ENCODE results near the gene MCRS1. TPM values are rescaled to one million over a fixed set of nuclear protein-coding genes. Genes with fewer than 3 reads are reported as not detected.

MCRS1 gene
- total RNA-seq, 2 experiments from 2014 or later: 65.4 to 75.6 TPM

GRCh38 chr12:49580572-49581535 lies 12.9 kb upstream of the MCRS1 start:
- H3K4me3 ChIP-seq (ENCODE audit: low read depth, low read length, poor library complexity, severe bottlenecking): no peak overlapping the region
- TF ChIP-seq EZH2phosphoT487 (IDR thresholded peaks at IDR 0.05; ENCODE audit: borderline replicate concordance, low read depth, low read length): no peak
- TF ChIP-seq CTCF (conservative IDR thresholded peaks at IDR 0.05; ENCODE audit: low read length): peak; percentile 90
- no peaks in the 10 kb centered on the region for H3K9me3 ChIP-seq (ENCODE audit: low read length)
- ChIA-PET CTCF (ENCODE audit: unreplicated experiment) (interaction anchor here (1.0 to 1.6 kb wide), 2 partner anchors 9 to 27 kb away, joined by 3 to 4 read pairs; no protein-coding TSS in a partner anchor), POLR2A (interaction anchor here (1.2 kb wide), 1 partner anchor 12 kb away, joined by 3 read pairs; no protein-coding TSS in a partner anchor)
- H3K9me2 ChIP-seq (ENCODE audit: insufficient read depth, low read length): no peaks in the 10 kb centered on the region
- no peak overlapping the region for H2AFZ ChIP-seq (ENCODE audit: low read length)
- DNase-seq (ENCODE audit: low spot score): peak; percentile 69
- no TSS peak for BruUV-seq (replicated peaks)
- H3K79me2 ChIP-seq (ENCODE audit: insufficient read depth, low read depth, low read length): no peaks in the 10 kb centered on the region
- no peak overlapping the region for H3K27ac ChIP-seq (ENCODE audit: low read depth, low read length, poor library complexity, severe bottlenecking)
- H4K20me1 ChIP-seq (ENCODE audit: insufficient read depth, low read length): no peaks in the 10 kb centered on the region
- peaks cover 12% of the 10 kb centered on the region for H3K36me3 ChIP-seq (ENCODE audit: insufficient read depth, low read length)
- H3K4me1 ChIP-seq (ENCODE audit: insufficient read depth, low read length, poor library complexity, severe bottlenecking): no peaks in the 10 kb centered on the region
- intact Hi-C loops (cut with micrococcal nuclease; ENCODE audit: unreplicated experiment): loop anchor here (1.0 kb wide), 2 partner anchors 28 to 223 kb away; no protein-coding TSS in a partner anchor
- no peak overlapping the region for H3K4me2 ChIP-seq (ENCODE audit: low read length)

DNA sequence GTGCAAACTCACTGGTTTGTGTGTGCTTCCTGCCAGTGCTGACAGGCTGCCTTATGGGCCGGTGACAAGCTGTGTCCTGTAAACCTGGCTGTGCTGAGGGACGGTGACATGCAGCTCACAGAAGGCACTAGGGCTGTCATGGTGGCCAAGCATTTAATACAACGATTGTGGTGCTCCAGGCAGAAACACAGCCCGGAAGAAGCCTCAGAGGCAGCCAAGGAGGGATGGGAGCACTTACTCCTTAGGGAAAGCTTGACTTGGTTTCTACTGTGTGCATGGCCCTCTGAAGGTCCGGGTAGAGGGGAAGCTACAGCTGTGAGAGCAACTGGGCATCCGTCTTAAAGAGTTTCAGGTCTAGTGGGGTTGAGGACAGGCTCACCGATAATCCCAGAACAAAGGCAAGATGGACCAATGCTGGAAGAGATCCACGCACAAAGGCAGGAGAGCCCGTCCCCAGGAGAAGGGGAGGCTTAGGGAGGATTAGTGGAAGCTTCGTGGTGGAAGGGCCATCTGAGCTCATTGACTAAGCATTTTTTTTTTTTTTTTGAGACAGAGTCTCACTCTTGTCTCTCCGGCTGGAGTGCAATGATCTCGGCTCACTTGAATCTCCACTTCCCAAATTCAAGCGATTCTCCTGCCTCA lies 10.7 kb upstream of the MCRS1 start:
- Histone ChIP-seq H3K9me3 (ENCODE audit: low read length) (no peaks in the 10 kb centered on the region), H2AFZ (ENCODE audit: low read length) (no peak overlapping the region), H3K9me2 (ENCODE audit: insufficient read depth, low read length) (no peaks in the 10 kb centered on the region), H3K79me2 (ENCODE audit: insufficient read depth, low read depth, low read length) (no peaks in the 10 kb centered on the region), H3K36me3 (ENCODE audit: insufficient read depth, low read length) (peaks cover 30% of the 10 kb centered on the region), H4K20me1 (ENCODE audit: insufficient read depth, low read length) (no peaks in the 10 kb centered on the region), H3K27ac (ENCODE audit: low read depth, low read length, poor library complexity, severe bottlenecking) (no peak overlapping the region), H3K4me1 (ENCODE audit: insufficient read depth, low read length, poor library complexity, severe bottlenecking) (no peaks in the 10 kb centered on the region), H3K4me2 (ENCODE audit: low read length) (no peak overlapping the region), H3K4me3 (ENCODE audit: low read depth, low read length, poor library complexity, severe bottlenecking) (no peak overlapping the region)
- ChIA-PET CTCF (ENCODE audit: unreplicated experiment) (no interaction called here), POLR2A (interaction anchor here (0.6 to 1.2 kb wide), 3 partner anchors 8 to 270 kb away, joined by 3 to 4 read pairs (median 3); no protein-coding TSS in a partner anchor)
- no TSS peak for BruUV-seq (replicated peaks)
- DNase-seq (ENCODE audit: low spot score): no peak
- no peak for TF ChIP-seq EZH2phosphoT487 (IDR thresholded peaks at IDR 0.05; ENCODE audit: borderline replicate concordance, low read depth, low read length)
- TF ChIP-seq CTCF (conservative IDR thresholded peaks at IDR 0.05; ENCODE audit: low read length): no peak
- intact Hi-C loops (cut with micrococcal nuclease; ENCODE audit: unreplicated experiment): no loop called here

Data from OCI-LY7 (cell line).